Breast epithelium (tissue), 3 donors: ENCODE measurements around the gene TCF7.

Source experiments
- CTCF ChIP-seq, 3 donors: fragments of 450-650 bp; IDR thresholded peaks; one replicate each; pipeline ENCODE4 v1.5.1; 2016 to 2017; ENCODE audit warnings: antibody characterized with exemption in 3 of 3, mild to moderate bottlenecking in 3 of 3, moderate library complexity in 3 of 3
- POLR2A ChIP-seq: fragments of 450-650 bp; IDR thresholded peaks from one replicate; pipeline ENCODE4 v1.6.1; 2016; ENCODE audit warnings: antibody characterized with exemption, mild to moderate bottlenecking, moderate library complexity
- POLR2AphosphoS5 ChIP-seq, 3 donors: sonication (generic); formaldehyde crosslinking; IDR thresholded peaks; one replicate each; pipeline ENCODE4 v1.6.1; 2017; ENCODE audit warnings: antibody characterized with exemption in 3 of 3

- no peak for TF ChIP-seq CTCF (IDR thresholded peaks at IDR 0.05)
- TF ChIP-seq POLR2A, result no peak
- no peak for TF ChIP-seq POLR2AphosphoS5 (IDR thresholded peaks at IDR 0.05)
Observed at GRCh38 chr5:134099288-134099872, 15.1 kb upstream of the TCF7 start.
